ENCODE results near the gene LGMN. TPM values are rescaled to one million over a fixed set of nuclear protein-coding genes. Genes with fewer than 3 reads are reported as not detected.

The LGMN gene
- total and polyA plus RNA-seq, 2 experiments from 2014 or later = 60.0 to 83.5 TPM

- H3K4me1 ChIP-seq (ENCODE audit: insufficient read depth) = no peaks in the 10 kb centered on the region
- H3K9me2 ChIP-seq (ENCODE audit: insufficient read depth) = no peaks in the 10 kb centered on the region
- TF ChIP-seq EZH2 (IDR thresholded peaks at IDR 0.05; ENCODE audit: low read depth, unreplicated experiment) = no peak
- no peak for TF ChIP-seq ZNF462 (CRISPR knock-in tag; IDR thresholded peaks at IDR 0.05)
- TF ChIP-seq ZNF114 (CRISPR knock-in tag; IDR thresholded peaks at IDR 0.05) = no peak
- TF ChIP-seq POLR2AphosphoS5 (IDR thresholded peaks at IDR 0.05; ENCODE audit: low read depth) = no peak
- TF ChIP-seq STAT1 (IDR thresholded peaks at IDR 0.05; ENCODE audit: unreplicated experiment) = no peak
- no peak for TF ChIP-seq NANOG (IDR thresholded peaks at IDR 0.05; ENCODE audit: borderline replicate concordance)
- TF ChIP-seq REST (IDR thresholded peaks at IDR 0.05; ENCODE audit: unreplicated experiment) = no peak
- no peak for TF ChIP-seq CTCF (conservative IDR thresholded peaks at IDR 0.05; ENCODE audit: low read depth in 2 of 2)
- TF ChIP-seq EZH2phosphoT487 (IDR thresholded peaks at IDR 0.05; ENCODE audit: unreplicated experiment) = no peak
- TF ChIP-seq CREB1 (CRISPR knock-in tag; IDR thresholded peaks at IDR 0.05; ENCODE audit: low read depth) = no peak
- TF ChIP-seq JUNB (IDR thresholded peaks at IDR 0.05; ENCODE audit: unreplicated experiment) = no peak
- no peak for TF ChIP-seq ETS1 (IDR thresholded peaks at IDR 0.05)
- TF ChIP-seq ZNF331 (CRISPR knock-in tag; IDR thresholded peaks at IDR 0.05; ENCODE audit: low read depth) = no peak
- no peaks in the 10 kb centered on the region for H3K79me2 ChIP-seq (replicated peaks; ENCODE audit: insufficient read depth)
- H3K27me3 Mint-ChIP-seq (ENCODE audit: insufficient read depth, low read depth, poor library complexity) = peaks cover 4% of the 10 kb centered on the region
- H3K27me3 ChIP-seq (ENCODE audit: insufficient read depth) = no peaks in the 10 kb centered on the region
- H3K36me3 Mint-ChIP-seq (ENCODE audit: low read depth) = peaks cover 27% of the 10 kb centered on the region
- H4K20me1 ChIP-seq (replicated peaks; ENCODE audit: insufficient read depth) = no peaks in the 10 kb centered on the region
- no peak for DNase-seq (ENCODE audit: low spot score)
- H3K4me2 ChIP-seq = no peak overlapping the region
- H3K4me3 Mint-ChIP-seq = no peak overlapping the region
- no peak for ATAC-seq
- no peak overlapping the region for H3K27ac Mint-ChIP-seq
- H3K9me3 Mint-ChIP-seq = no peaks in the 10 kb centered on the region
- H3K36me3 ChIP-seq (ENCODE audit: insufficient read depth) = peaks cover 11% of the 10 kb centered on the region; the same call in 1 of the 2 replicates
- no peaks in the 10 kb centered on the region for H3F3A ChIP-seq (replicated peaks; ENCODE audit: low read depth)
- H3K4me3 ChIP-seq = no peak overlapping the region
- peaks cover 2% of the 10 kb centered on the region; the same call in 1 of the 3 replicates for H3K4me1 Mint-ChIP-seq
- H3K27ac ChIP-seq (ENCODE audit: low read depth) = no peak overlapping the region
- no peak overlapping the region for H2AFZ ChIP-seq
Observed at GRCh38 chr14:92706386-92706785, 42.0 kb downstream of the LGMN start.

Data from GM23338 (cell line).